ENCODE measurements around the gene MBD3.

GRCh38 chr19:1610579-1610978 is 17.9 kb upstream of the MBD3 start:
- TF ChIP-seq YY1 (IDR thresholded peaks at IDR 0.05; ENCODE audit: insufficient read depth, insufficient read length) = no peak
- TF ChIP-seq ZNF274 (IDR thresholded peaks at IDR 0.05; ENCODE audit: low read depth, low read length) = no peak
- TF ChIP-seq SUZ12 (IDR thresholded peaks at IDR 0.05; ENCODE audit: extremely low read depth, insufficient read depth, insufficient read length) = no peak
